Bronchus fibroblast of lung (primary cell): ENCODE measurements around the gene TTLL1. TPM values are rescaled to one million over a fixed set of nuclear protein-coding genes. Genes with fewer than 3 reads are reported as not detected.

Experiments
- total RNA-seq: library from RNA; depleted of rRNA; stranded (reverse); fragments of >200 nt; gene quantifications from 2 replicates; pipeline ENCODE4 v1.2.3, GENCODE V29; 2015

Gene TTLL1
- 10.4 and 11.3 TPM in 2 replicates for total RNA-seq

GRCh38 chr22:43088984-43089717, at the start of gene TTLL1:
Gene TTLL1, minus strand, starts transcription at chr22:43089391. Its CDS starts 13,805 bp downstream, at chr22:43075586.

GRCh38 chr22:43110444-43110926, 21.3 kb upstream of the TTLL1 start, which contains the start of gene BIK:
Gene BIK, plus strand, starts transcription at chr22:43110750. Its CDS starts 13,273 bp downstream, at chr22:43124023.

GRCh38 chr22:43014869-43015676, 74.1 kb downstream of the TTLL1 start, which contains the start of gene PACSIN2:
Gene PACSIN2, minus strand, starts transcription at chr22:43015149. Its CDS starts 103,069 bp downstream, at chr22:42912080.

Other genes with a start within 250 kb of the TTLL1 start
- gene ARFGAP3, start 232.1 kb downstream of the TTLL1 start, total RNA-seq: 40.1 and 43.4 TPM in 2 replicates
- gene PACSIN2, start 74.2 kb downstream of the TTLL1 start, total RNA-seq: 28.4 and 31.3 TPM in 2 replicates
- gene BIK, start 21.4 kb upstream of the TTLL1 start, total RNA-seq: 0.17 and 0.30 TPM in 2 replicates
- 19.7 and 22.1 TPM in 2 replicates for gene MCAT, start 54.0 kb upstream of the TTLL1 start, total RNA-seq
- 662 and 733 TPM in 2 replicates for gene TSPO, start 62.2 kb upstream of the TTLL1 start, total RNA-seq
- gene TTLL12, start 97.7 kb upstream of the TTLL1 start, total RNA-seq: 47.3 and 52.1 TPM in 2 replicates